NCI-H526 treated with DMSO at 0.1 percent for 48 hours (cell line): ENCODE results near the gene PLEKHA6.
"Not testable (repeated sequence)": the region's sequence is repeated elsewhere in the genome, so short reads cannot be mapped to it uniquely, and the experiment has no call there.

ENCODE experiments used
- DNase-seq: peaks from one replicate; lab custom pipeline; 2025; lab: John Stamatoyannopoulos, UW

The PLEKHA6 gene

GRCh38 chr1:204337583-204337982 lies 22.1 kb downstream of the PLEKHA6 start:
- DNase-seq: no peak

GRCh38 chr1:204337036-204337429 lies 22.7 kb downstream of the PLEKHA6 start:
- DNase-seq: no peak

- DNase-seq: no peak
Observed at GRCh38 chr1:204336421-204337035, 23.2 kb downstream of the PLEKHA6 start.

- no peak for DNase-seq
Observed at GRCh38 chr1:204335533-204335932, 24.2 kb downstream of the PLEKHA6 start.

- no peak for DNase-seq
Observed at GRCh38 chr1:204335085-204335484, 24.6 kb downstream of the PLEKHA6 start.

- no peak for DNase-seq
Observed at GRCh38 chr1:204334455-204334854, 25.3 kb downstream of the PLEKHA6 start.

- no peak for DNase-seq
Observed at GRCh38 chr1:204333427-204333826, 26.3 kb downstream of the PLEKHA6 start.

- DNase-seq: no peak
Observed at GRCh38 chr1:204331847-204332487, 27.8 kb downstream of the PLEKHA6 start.

- DNase-seq: no peak
Observed at GRCh38 chr1:204331275-204331674, 28.5 kb downstream of the PLEKHA6 start.

GRCh38 chr1:204327870-204328269 lies 31.9 kb downstream of the PLEKHA6 start:
- DNase-seq: not testable (repeated sequence)

GRCh38 chr1:204327359-204327758 lies 32.4 kb downstream of the PLEKHA6 start:
- no peak for DNase-seq

GRCh38 chr1:204326771-204327300 lies 32.9 kb downstream of the PLEKHA6 start:
- DNase-seq: no peak

GRCh38 chr1:204325944-204326343 lies 33.8 kb downstream of the PLEKHA6 start:
- DNase-seq: no peak

- no peak for DNase-seq
Observed at GRCh38 chr1:204323887-204324286, 35.8 kb downstream of the PLEKHA6 start.

- no peak for DNase-seq
Observed at GRCh38 chr1:204322339-204322868, 37.3 kb downstream of the PLEKHA6 start.

GRCh38 chr1:204321665-204322064 lies 38.1 kb downstream of the PLEKHA6 start:
- no peak for DNase-seq

GRCh38 chr1:204321051-204321450 lies 38.7 kb downstream of the PLEKHA6 start:
- no peak for DNase-seq

- no peak for DNase-seq
Observed at GRCh38 chr1:204320382-204320804, 39.3 kb downstream of the PLEKHA6 start.

- DNase-seq: no peak
Observed at GRCh38 chr1:204319462-204319861, 40.3 kb downstream of the PLEKHA6 start.

GRCh38 chr1:204319027-204319426 lies 40.7 kb downstream of the PLEKHA6 start:
- DNase-seq: no peak

GRCh38 chr1:204318324-204318723 lies 41.4 kb downstream of the PLEKHA6 start:
- no peak for DNase-seq

- no peak for DNase-seq
Observed at GRCh38 chr1:204317170-204317569, 42.6 kb downstream of the PLEKHA6 start.

- DNase-seq: no peak
Observed at GRCh38 chr1:204316164-204316563, 43.6 kb downstream of the PLEKHA6 start.
